ENCODE data around the gene BRSK2. TPM values are rescaled to one million over a fixed set of nuclear protein-coding genes. Genes with fewer than 3 reads are reported as not detected.

The BRSK2 gene
- total and polyA plus RNA-seq, 2 donors (not counting 1 experiment from before 2014, with no cell fraction given), result 0.11 to 0.33 TPM

- Histone ChIP-seq H2AFZ (ENCODE audit: low read length) (no peak overlapping the region), H3K4me2 (ENCODE audit: extremely low read depth, insufficient read depth, low read length) (no peak overlapping the region), H3K27ac (ENCODE audit: insufficient read depth, low read length) (no peak overlapping the region), H3K4me3 (replicated peaks in 1 of 4; ENCODE audit: control extremely low read depth in 1 of 4, insufficient read depth in 1 of 4, low read depth in 3 of 4, low read length in 4 of 4) (no peak overlapping the region), H3K27me3 (ENCODE audit: control insufficient read depth, insufficient read depth, low read length) (no peaks in the 10 kb centered on the region), H4K20me1 (ENCODE audit: control insufficient read depth, extremely low read depth, insufficient read depth, low read length) (peaks cover 2% of the 10 kb centered on the region), H3K4me1 (ENCODE audit: control insufficient read depth, extremely low read depth, insufficient read depth, low read length) (no peaks in the 10 kb centered on the region), H3K9me3 (ENCODE audit: control insufficient read depth, insufficient read depth, low read depth, low read length) (no peaks in the 10 kb centered on the region), H3K36me3 (ENCODE audit: control insufficient read depth, insufficient read depth, low read length) (no peaks in the 10 kb centered on the region), H3K9ac (ENCODE audit: insufficient read depth, low read length) (no peak overlapping the region), H3K79me2 (ENCODE audit: control insufficient read depth, insufficient read depth, low read length) (peaks cover 5% of the 10 kb centered on the region)
- no peak for TF ChIP-seq CTCF (conservative IDR thresholded peaks at IDR 0.05 in 1 of 2, IDR thresholded peaks at IDR 0.05 in 1 of 2; ENCODE audit: low read depth in 1 of 2, low read length in 2 of 2)
- no peak for TF ChIP-seq EZH2 (IDR thresholded peaks at IDR 0.05; ENCODE audit: low read length, missing control alignments)
- no peak for DNase-seq (ENCODE audit: low read depth in 2 of 2)
Observed at GRCh38 chr11:1498262-1498661, 108.5 kb downstream of the BRSK2 start.

GRCh38 chr11:1499261-1499890 lies 109.6 kb downstream of the BRSK2 start:
- Histone ChIP-seq H4K20me1 (ENCODE audit: control insufficient read depth, extremely low read depth, insufficient read depth, low read length) (peaks cover 2% of the 10 kb centered on the region), H3K4me3 (replicated peaks in 1 of 4; ENCODE audit: control extremely low read depth in 1 of 4, insufficient read depth in 1 of 4, low read depth in 3 of 4, low read length in 4 of 4) (no peak overlapping the region), H3K4me1 (ENCODE audit: control insufficient read depth, extremely low read depth, insufficient read depth, low read length) (no peaks in the 10 kb centered on the region), H3K27ac (ENCODE audit: insufficient read depth, low read length) (no peak overlapping the region), H3K9me3 (ENCODE audit: control insufficient read depth, insufficient read depth, low read depth, low read length) (no peaks in the 10 kb centered on the region), H3K9ac (ENCODE audit: insufficient read depth, low read length) (no peak overlapping the region), H3K27me3 (ENCODE audit: control insufficient read depth, insufficient read depth, low read length) (no peaks in the 10 kb centered on the region), H3K36me3 (ENCODE audit: control insufficient read depth, insufficient read depth, low read length) (no peaks in the 10 kb centered on the region), H3K4me2 (ENCODE audit: extremely low read depth, insufficient read depth, low read length) (no peak overlapping the region), H2AFZ (ENCODE audit: low read length) (no peak overlapping the region), H3K79me2 (ENCODE audit: control insufficient read depth, insufficient read depth, low read length) (peaks cover 5% of the 10 kb centered on the region)
- no peak for DNase-seq (ENCODE audit: low read depth in 2 of 2)
- TF ChIP-seq CTCF (conservative IDR thresholded peaks at IDR 0.05 in 1 of 2, IDR thresholded peaks at IDR 0.05 in 1 of 2; ENCODE audit: low read depth in 1 of 2, low read length in 2 of 2) (no peak), EZH2 (IDR thresholded peaks at IDR 0.05; ENCODE audit: low read length, missing control alignments) (no peak)

- DNase-seq (ENCODE audit: low read depth in 2 of 2), result no peak
- no peaks in the 10 kb centered on the region for H3K4me1 ChIP-seq (ENCODE audit: control insufficient read depth, extremely low read depth, insufficient read depth, low read length)
- H3K9ac ChIP-seq (ENCODE audit: insufficient read depth, low read length), result no peak overlapping the region
- H3K27me3 ChIP-seq (ENCODE audit: control insufficient read depth, insufficient read depth, low read length), result no peaks in the 10 kb centered on the region
- H3K9me3 ChIP-seq (ENCODE audit: control insufficient read depth, insufficient read depth, low read depth, low read length), result no peaks in the 10 kb centered on the region
- no peak overlapping the region for H3K4me2 ChIP-seq (ENCODE audit: extremely low read depth, insufficient read depth, low read length)
- H3K4me3 ChIP-seq (replicated peaks in 1 of 4; ENCODE audit: control extremely low read depth in 1 of 4, insufficient read depth in 1 of 4, low read depth in 3 of 4, low read length in 4 of 4), result no peak overlapping the region
- H3K79me2 ChIP-seq (ENCODE audit: control insufficient read depth, insufficient read depth, low read length), result peaks cover 5% of the 10 kb centered on the region
- H3K36me3 ChIP-seq (ENCODE audit: control insufficient read depth, insufficient read depth, low read length), result no peaks in the 10 kb centered on the region
- no peak overlapping the region for H2AFZ ChIP-seq (ENCODE audit: low read length)
- H3K27ac ChIP-seq (ENCODE audit: insufficient read depth, low read length), result no peak overlapping the region
- H4K20me1 ChIP-seq (ENCODE audit: control insufficient read depth, extremely low read depth, insufficient read depth, low read length), result peaks cover 2% of the 10 kb centered on the region
- TF ChIP-seq EZH2 (IDR thresholded peaks at IDR 0.05; ENCODE audit: low read length, missing control alignments), result no peak
- no peak for TF ChIP-seq CTCF (conservative IDR thresholded peaks at IDR 0.05 in 1 of 2, IDR thresholded peaks at IDR 0.05 in 1 of 2; ENCODE audit: low read depth in 1 of 2, low read length in 2 of 2)
Observed at GRCh38 chr11:1499899-1500298, 110.2 kb downstream of the BRSK2 start.
